K562 (cell line): Measurements from ENCODE around the gene RAB11FIP2. TPM values are rescaled to one million over a fixed set of nuclear protein-coding genes. Genes with fewer than 3 reads are reported as not detected.

Experiments used
- ATAC-seq: fragments of 200-7000 bp; cut with Tn5 transposase; 3 replicates; pipeline ENCODE4 v1.9.1; 2020; ENCODE audit warnings: moderate library complexity
- BruUV-seq: library from RNA; stranded (reverse); fragments of 400-500 nt; replicated peaks from 2 replicates; lab custom pipeline; 2021; lab: Mats Ljungman, UMichigan
- CTCF ChIA-PET: fragments of 300-600 bp; formaldehyde crosslinking; extraction: SDS; loops from one replicate; lab custom pipeline; 2021; ENCODE audit warnings: low intra/inter-chr PET ratio; lab: Yijun Ruan, JAX
- POLR2A ChIA-PET: fragments of 300-600, 350-650 bp; sonication (Branson Sonifier 250); formaldehyde crosslinking; extraction: SDS; loops from one replicate; lab custom pipeline; 2021; ENCODE audit warnings: antibody characterized with exemption, inconsistent platforms; lab: Yijun Ruan, JAX
- DNase-seq, 4 experiments: peaks; one replicate each; pipeline versions ENCODE4 v3.0.0 to v3.0.0-alpha.2; 2011 to 2018; ENCODE audit warnings: low spot score in 3 of 4, mixed read lengths in 3 of 4; ENCODE audit errors: extremely low read depth in 1 of 4
- FAIRE-seq: peaks from 2 replicates; lab custom pipeline; 2011; peaks lifted over from hg19 to GRCh38; lab: Jason Lieb, UNC
- H2AFZ ChIP-seq: 2 replicates; pipeline ENCODE4 v1.6.0; 2011; ENCODE audit warnings: low read depth, low read length, control low read depth, inconsistent platforms
- H3K27ac ChIP-seq: fragments of 200-600 bp; 3 replicates; pipeline ENCODE4 v1.8.0; 2011; ENCODE audit warnings: low read depth, mild to moderate bottlenecking, control low read depth, inconsistent platforms, low read length, moderate library complexity, mixed read lengths; ENCODE audit errors: extremely low read depth
- H3K27me3 ChIP-seq, 2 experiments: fragments of 300-600 bp in 1 of 2; 2 replicates in 1 of 2; 3 replicates in 1 of 2; pipeline versions ENCODE4 v1.6.0 to v1.8.0; 2011; ENCODE audit warnings: inconsistent platforms in 2 of 2, low read length in 2 of 2, mild to moderate bottlenecking in 1 of 2, mixed read lengths in 1 of 2, moderate library complexity in 1 of 2; ENCODE audit not compliant: control insufficient read depth in 2 of 2, insufficient read depth in 2 of 2
- H3K36me3 ChIP-seq: fragments of 300-600 bp; 3 replicates; pipeline ENCODE4 v1.8.0; 2011; ENCODE audit warnings: mild to moderate bottlenecking, low read length, inconsistent platforms; ENCODE audit not compliant: control insufficient read depth, insufficient read depth
- H3K4me1 ChIP-seq, 2 experiments: fragments of 200-600 bp in 1 of 2; replicated peaks in 1 of 2; 2 replicates in 1 of 2; 3 replicates in 1 of 2; pipeline versions ENCODE4 v1.5.1 to v1.8.0; 2011; ENCODE audit warnings: inconsistent platforms in 2 of 2, low read length in 2 of 2, mild to moderate bottlenecking in 1 of 2, mixed read lengths in 1 of 2, moderate library complexity in 1 of 2; ENCODE audit not compliant: control insufficient read depth in 2 of 2, insufficient read depth in 2 of 2
- H3K4me2 ChIP-seq: 2 replicates; pipeline ENCODE4 v1.6.1; 2011; ENCODE audit warnings: low read length, control low read depth, inconsistent platforms, mixed read lengths; ENCODE audit not compliant: insufficient read depth
- H3K4me3 ChIP-seq: fragments of 200-600 bp; sonication (generic), shearing (Covaris generic); 2 replicates; pipeline ENCODE4 v1.5.1; 2016; ENCODE audit warnings: control low read depth, inconsistent platforms
- H3K79me2 ChIP-seq: fragments of 200-600 bp; 3 replicates; pipeline ENCODE4 v1.8.0; 2011; ENCODE audit warnings: low read length, inconsistent platforms; ENCODE audit not compliant: control insufficient read depth, insufficient read depth
- H3K9ac ChIP-seq, 2 experiments: 2 replicates each; pipeline versions ENCODE4 v1.6.0 to v1.6.1; 2011; ENCODE audit warnings: low read depth in 2 of 2, low read length in 2 of 2, control low read depth in 1 of 2, inconsistent platforms in 1 of 2, mild to moderate bottlenecking in 1 of 2, mixed read lengths in 1 of 2; ENCODE audit not compliant: insufficient read depth in 1 of 2
- H3K9me1 ChIP-seq: one replicate; pipeline ENCODE4 v1.6.0; 2011; ENCODE audit warnings: inconsistent platforms, mild to moderate bottlenecking, low read length, moderate library complexity; ENCODE audit not compliant: control insufficient read depth, insufficient read depth
- H3K9me3 ChIP-seq: replicated peaks from 2 replicates; pipeline ENCODE4 v1.5.1; 2011; ENCODE audit warnings: low read depth, low read length, inconsistent platforms; ENCODE audit not compliant: control insufficient read depth, insufficient read depth
- H4K20me1 ChIP-seq: replicated peaks from 2 replicates; pipeline ENCODE4 v1.6.1; 2011; ENCODE audit warnings: low read length, inconsistent platforms, mixed read lengths; ENCODE audit not compliant: control insufficient read depth, insufficient read depth
- ELF1 ChIP-seq: fragments of 200-800 bp; sonication (Bioruptor generic); IDR thresholded peaks from 2 replicates; pipeline ENCODE4 v1.6.1; 2016; ENCODE audit warnings: missing genetic modification characterization, missing compliant biosample characterization
- GATAD2B ChIP-seq: fragments of 450-650 bp; IDR thresholded peaks from 2 replicates; pipeline ENCODE4 v1.6.1; 2017; ENCODE audit warnings: mild to moderate bottlenecking, borderline replicate concordance
- HOXB6 ChIP-seq: fragments of 250-450 bp; sonication (Bioruptor Pico); IDR thresholded peaks from 2 replicates; pipeline ENCODE4 v1.5.1; 2022; ENCODE audit warnings: mild to moderate bottlenecking, borderline replicate concordance
- LEF1 ChIP-seq: fragments of 450-650 bp; IDR thresholded peaks from 2 replicates; pipeline ENCODE4 v1.6.1; 2016; ENCODE audit warnings: mild to moderate bottlenecking
- MIER1 ChIP-seq: fragments of 450-650 bp; IDR thresholded peaks from 2 replicates; pipeline ENCODE4 v1.6.1; 2016; ENCODE audit warnings: antibody characterized with exemption, mild to moderate bottlenecking, low read depth
- POLR2H ChIP-seq: IDR thresholded peaks from 2 replicates; pipeline ENCODE4 v1.6.1; 2016; ENCODE audit warnings: missing genetic modification characterization, low read depth, mild to moderate bottlenecking, control low read depth, missing compliant biosample characterization, moderate library complexity
- ZEB2 ChIP-seq: fragments of 450-650 bp; IDR thresholded peaks from 2 replicates; pipeline ENCODE4 v1.6.1; 2016
- ZNF274 ChIP-seq: IDR thresholded peaks from 2 replicates; pipeline ENCODE4 v1.6.1; 2011; ENCODE audit warnings: low read depth, mild to moderate bottlenecking, low read length, moderate library complexity, borderline replicate concordance
- ZNF3 ChIP-seq: fragments of 250-450 bp; sonication (Bioruptor Pico); IDR thresholded peaks from 2 replicates; pipeline ENCODE4 v1.5.0; 2021; ENCODE audit warnings: mild to moderate bottlenecking, moderate library complexity
- ZNF695 ChIP-seq: fragments of 450-650 bp; formaldehyde crosslinking; IDR thresholded peaks from 2 replicates; pipeline ENCODE4 v1.4.0; 2020; ENCODE audit warnings: mild to moderate bottlenecking, moderate library complexity
- WGBS: fragments of 100-300 bp; shearing (Covaris generic); methylation state at CpG from one replicate; pipeline ENCODE4 v1.1.6; 2016; ENCODE audit warnings: low coverage, mixed read lengths; ENCODE audit not compliant: insufficient coverage; ENCODE audit errors: missing lambda C conversion rate; 5-methylcytosine and 5-hydroxymethylcytosine counted together
- in situ Hi-C: fragments of 300-500 bp; cut with MboI; formaldehyde crosslinking; loops from 4 replicates; pipeline ENCODE4 v1.15.0; 2018; ENCODE audit warnings: inconsistent platforms, mixed read lengths
- intact Hi-C: fragments of 100-400 bp; cut with micrococcal nuclease; formaldehyde crosslinking; loops from 2 replicates; pipeline ENCODE4 v1.14.2; 2022
- polyA plus RNA-seq, 8 experiments: library from polyadenylated mRNA; depleted of rRNA in 4 of 8; stranded (reverse) in 5 of 8; unstranded in 3 of 8; fragments of >200 nt; fragmentation: Nextera tagmentation in 2 of 8; fragmentation: Illumina TruSeq in 1 of 8; extraction: Ambion mirVana in 2 of 8; extraction: Trizol in 1 of 8; gene quantifications; 2 replicates each; pipeline versions ENCODE4 v1.2.1 to v1.2.3, GENCODE V29; 2011 to 2014; ENCODE audit warnings: inconsistent platforms in 1 of 8, missing spikeins in 1 of 8
- total RNA-seq, 7 experiments: library from RNA; depleted of rRNA in 6 of 7; stranded (reverse); fragments of >200 nt in 6 of 7; fragmentation: Illumina TruSeq in 2 of 7; extraction: Trizol in 2 of 7; gene quantifications; 2 replicates each; pipeline versions ENCODE4 v1.2.1 to v1.2.3, GENCODE V29; 2011 to 2021; ENCODE audit warnings: low replicate concordance in 1 of 7
- TF ChIP-seq, protein P1 (sequence below): sonication (generic); formaldehyde crosslinking; IDR thresholded peaks from 2 replicates; pipeline ENCODE4 v1.8.1; 2022; ENCODE audit warnings: missing genetic modification reagents
- TF ChIP-seq, protein P2 (sequence below): sonication (generic); formaldehyde crosslinking; IDR thresholded peaks from 2 replicates; pipeline ENCODE4 v1.9.0; 2022; ENCODE audit warnings: mild to moderate bottlenecking, missing genetic modification reagents
- TF ChIP-seq, protein P3 (sequence below): sonication (generic); formaldehyde crosslinking; IDR thresholded peaks from 2 replicates; pipeline ENCODE4 v1.8.0; 2022; ENCODE audit warnings: mild to moderate bottlenecking, low read depth, missing genetic modification reagents

RAB11FIP2 gene
- total and polyA plus RNA-seq, 9 of the 15 experiments (the other 6 are each of a cell fraction or from before 2014, with no cell fraction given) = 3.0 to 10.6 (median 3.9) TPM

DNA sequence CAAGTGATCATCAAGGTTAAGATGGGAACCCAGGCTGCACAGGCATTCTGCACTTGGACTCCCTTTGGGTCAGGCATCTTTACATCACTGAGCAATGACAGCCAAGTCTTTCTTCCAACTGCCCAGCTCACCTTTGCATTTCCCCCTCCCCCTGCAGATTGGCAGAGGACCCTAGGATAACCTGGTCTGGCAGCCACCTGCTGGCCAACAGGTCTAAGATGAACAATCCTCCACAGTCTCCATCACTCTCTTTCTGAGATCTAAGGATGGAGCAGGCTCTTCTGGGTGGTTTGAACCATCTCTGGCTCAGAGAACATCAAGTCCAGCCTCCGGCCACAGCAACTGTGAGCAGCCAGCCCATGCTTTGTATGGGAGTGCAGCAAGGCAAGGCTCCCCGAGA lies 75.8 kb downstream of the RAB11FIP2 start:
- DNase-seq (no peak), ATAC-seq (no peak), FAIRE-seq (no peak)
- Histone ChIP-seq H3K4me2 (no peak overlapping the region), H3K9me3 (no peaks in the 10 kb centered on the region), H3K79me2 (no peaks in the 10 kb centered on the region), H3K36me3 (no peaks in the 10 kb centered on the region), H4K20me1 (no peaks in the 10 kb centered on the region), H3K9me1 (no peaks in the 10 kb centered on the region), H3K27me3 (no peaks in the 10 kb centered on the region), H3K4me1 (peaks cover 0 to 4% of the 10 kb centered on the region in 2 experiments; a peak in 2 of 5 replicates), H3K4me3 (no peak overlapping the region), H3K27ac (no peak overlapping the region), H2AFZ (no peak overlapping the region), H3K9ac (no peak overlapping the region)
- intact Hi-C loops (no loop called here), in situ Hi-C loops (no loop called here)
- TF ChIP-seq POLR2H (no peak), ELF1 (no peak), HOXB6 (CRISPR knock-in tag) (no peak), ZNF274 (no peak), ZEB2 (no peak), ZNF3 (CRISPR knock-in tag) (no peak), LEF1 (no peak), MIER1 (no peak), ZNF695 (no peak), GATAD2B (no peak)
- TF ChIP-seq, protein P1, sequence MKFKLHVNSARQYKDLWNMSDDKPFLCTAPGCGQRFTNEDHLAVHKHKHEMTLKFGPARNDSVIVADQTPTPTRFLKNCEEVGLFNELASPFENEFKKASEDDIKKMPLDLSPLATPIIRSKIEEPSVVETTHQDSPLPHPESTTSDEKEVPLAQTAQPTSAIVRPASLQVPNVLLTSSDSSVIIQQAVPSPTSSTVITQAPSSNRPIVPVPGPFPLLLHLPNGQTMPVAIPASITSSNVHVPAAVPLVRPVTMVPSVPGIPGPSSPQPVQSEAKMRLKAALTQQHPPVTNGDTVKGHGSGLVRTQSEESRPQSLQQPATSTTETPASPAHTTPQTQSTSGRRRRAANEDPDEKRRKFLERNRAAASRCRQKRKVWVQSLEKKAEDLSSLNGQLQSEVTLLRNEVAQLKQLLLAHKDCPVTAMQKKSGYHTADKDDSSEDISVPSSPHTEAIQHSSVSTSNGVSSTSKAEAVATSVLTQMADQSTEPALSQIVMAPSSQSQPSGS (CRISPR knock-in tag) = no peak
- TF ChIP-seq, protein P2, sequence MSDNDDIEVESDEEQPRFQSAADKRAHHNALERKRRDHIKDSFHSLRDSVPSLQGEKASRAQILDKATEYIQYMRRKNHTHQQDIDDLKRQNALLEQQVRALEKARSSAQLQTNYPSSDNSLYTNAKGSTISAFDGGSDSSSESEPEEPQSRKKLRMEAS = no peak
- TF ChIP-seq, protein P3, sequence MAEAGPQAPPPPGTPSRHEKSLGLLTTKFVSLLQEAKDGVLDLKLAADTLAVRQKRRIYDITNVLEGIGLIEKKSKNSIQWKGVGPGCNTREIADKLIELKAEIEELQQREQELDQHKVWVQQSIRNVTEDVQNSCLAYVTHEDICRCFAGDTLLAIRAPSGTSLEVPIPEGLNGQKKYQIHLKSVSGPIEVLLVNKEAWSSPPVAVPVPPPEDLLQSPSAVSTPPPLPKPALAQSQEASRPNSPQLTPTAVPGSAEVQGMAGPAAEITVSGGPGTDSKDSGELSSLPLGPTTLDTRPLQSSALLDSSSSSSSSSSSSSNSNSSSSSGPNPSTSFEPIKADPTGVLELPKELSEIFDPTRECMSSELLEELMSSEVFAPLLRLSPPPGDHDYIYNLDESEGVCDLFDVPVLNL (CRISPR knock-in tag) = no peak
- 7% methylated on average over 2 of the region's 2 CpGs for WGBS
- POLR2A ChIA-PET = no interaction called here
- BruUV-seq = no TSS peak
- CTCF ChIA-PET = no interaction called here
